ENCODE data around the gene TMPRSS5. TPM values are rescaled to one million over a fixed set of nuclear protein-coding genes. Genes with fewer than 3 reads are reported as not detected.
"Not testable (repeated sequence)": the region's sequence is repeated elsewhere in the genome, so short reads cannot be mapped to it uniquely, and the experiment has no call there.

Gene TMPRSS5
- total RNA-seq, 4 donors from 2014 or later, result 1.5 TPM; not detected in 3

DNA sequence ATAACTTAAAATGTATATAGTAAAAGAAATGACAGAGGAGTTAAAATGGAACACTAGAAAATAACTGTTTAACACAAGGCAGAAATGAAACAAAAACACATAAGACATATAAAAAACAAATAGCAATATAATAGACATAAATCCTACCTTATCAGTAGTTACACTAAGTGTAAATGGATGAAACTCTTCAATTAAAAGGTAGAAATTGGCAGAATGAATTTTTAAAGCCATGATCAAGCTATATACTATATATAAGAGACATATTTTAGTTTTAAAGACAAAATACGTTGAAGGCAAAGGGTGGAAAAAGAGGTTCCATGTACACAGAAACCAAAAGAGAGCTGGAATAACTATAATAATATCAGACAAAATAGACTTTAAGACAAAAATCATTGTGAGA lies 4.9 kb upstream of the TMPRSS5 start:
- Histone ChIP-seq H3K4me3 (no peak overlapping the region), H3K27me3 (no peaks in the 10 kb centered on the region), H3K36me3 (no peaks in the 10 kb centered on the region), H3K4me1 (no peaks in the 10 kb centered on the region), H3K9me3 (no peaks in the 10 kb centered on the region), H3K27ac (no peak overlapping the region)
- no peak for DNase-seq
- TF ChIP-seq, protein P1, sequence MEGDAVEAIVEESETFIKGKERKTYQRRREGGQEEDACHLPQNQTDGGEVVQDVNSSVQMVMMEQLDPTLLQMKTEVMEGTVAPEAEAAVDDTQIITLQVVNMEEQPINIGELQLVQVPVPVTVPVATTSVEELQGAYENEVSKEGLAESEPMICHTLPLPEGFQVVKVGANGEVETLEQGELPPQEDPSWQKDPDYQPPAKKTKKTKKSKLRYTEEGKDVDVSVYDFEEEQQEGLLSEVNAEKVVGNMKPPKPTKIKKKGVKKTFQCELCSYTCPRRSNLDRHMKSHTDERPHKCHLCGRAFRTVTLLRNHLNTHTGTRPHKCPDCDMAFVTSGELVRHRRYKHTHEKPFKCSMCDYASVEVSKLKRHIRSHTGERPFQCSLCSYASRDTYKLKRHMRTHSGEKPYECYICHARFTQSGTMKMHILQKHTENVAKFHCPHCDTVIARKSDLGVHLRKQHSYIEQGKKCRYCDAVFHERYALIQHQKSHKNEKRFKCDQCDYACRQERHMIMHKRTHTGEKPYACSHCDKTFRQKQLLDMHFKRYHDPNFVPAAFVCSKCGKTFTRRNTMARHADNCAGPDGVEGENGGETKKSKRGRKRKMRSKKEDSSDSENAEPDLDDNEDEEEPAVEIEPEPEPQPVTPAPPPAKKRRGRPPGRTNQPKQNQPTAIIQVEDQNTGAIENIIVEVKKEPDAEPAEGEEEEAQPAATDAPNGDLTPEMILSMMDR (IDR thresholded peaks at IDR 0.05), result no peak
- no peak for TF ChIP-seq POLR2A (IDR thresholded peaks at IDR 0.05)

DNA sequence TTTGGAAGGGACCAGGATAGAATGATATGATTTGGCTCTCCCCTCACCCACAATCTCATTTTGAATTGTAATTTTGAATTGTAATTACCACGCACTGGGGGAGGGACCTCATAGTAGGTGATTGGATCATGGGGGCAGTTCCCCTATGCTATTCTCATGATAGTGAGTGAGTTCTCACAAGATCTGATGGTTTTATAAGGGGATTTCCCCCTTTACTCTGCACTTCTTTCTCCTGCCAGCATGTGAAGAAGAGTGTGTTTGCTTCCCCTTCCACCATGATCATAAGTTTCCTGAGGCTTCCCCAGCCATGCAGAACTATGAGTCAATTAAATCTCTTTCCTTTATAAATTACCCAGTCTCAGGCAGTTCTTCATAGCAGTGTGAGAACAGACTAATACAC lies 2.6 kb downstream of the TMPRSS5 start:
- H3K4me3 ChIP-seq, H3K36me3 ChIP-seq, H3K27me3 ChIP-seq, H3K4me1 ChIP-seq, DNase-seq, H3K27ac ChIP-seq, H3K9me3 ChIP-seq: not testable (repeated sequence)

- no peaks in the 10 kb centered on the region for H3K9me3 ChIP-seq
- H3K36me3 ChIP-seq, result no peaks in the 10 kb centered on the region
- no peak overlapping the region for H3K4me3 ChIP-seq
- TF ChIP-seq, protein P1 (IDR thresholded peaks at IDR 0.05), result no peak
- TF ChIP-seq POLR2A (IDR thresholded peaks at IDR 0.05), result no peak
- no peaks in the 10 kb centered on the region for H3K27me3 ChIP-seq
- DNase-seq, result no peak
- H3K4me1 ChIP-seq, result no peaks in the 10 kb centered on the region
- H3K27ac ChIP-seq, result no peak overlapping the region
Measured at GRCh38 chr11:113701491-113701890, 4.6 kb downstream of the TMPRSS5 start.

GRCh38 chr11:113698515-113698914 lies 7.6 kb downstream of the TMPRSS5 start:
- Histone ChIP-seq H3K27me3 (no peaks in the 10 kb centered on the region), H3K9me3 (no peaks in the 10 kb centered on the region), H3K27ac (no peak overlapping the region), H3K4me1 (no peaks in the 10 kb centered on the region), H3K36me3 (no peaks in the 10 kb centered on the region), H3K4me3 (no peak overlapping the region)
- no peak for DNase-seq
- TF ChIP-seq POLR2A (IDR thresholded peaks at IDR 0.05), result no peak
- TF ChIP-seq, protein P1 (IDR thresholded peaks at IDR 0.05), result no peak

- no peak overlapping the region for H3K27ac ChIP-seq
- no peak for TF ChIP-seq POLR2A (IDR thresholded peaks at IDR 0.05)
- TF ChIP-seq, protein P1 (IDR thresholded peaks at IDR 0.05), result no peak
Measured at GRCh38 chr11:113697756-113698407, 8.2 kb downstream of the TMPRSS5 start.

GRCh38 chr11:113697111-113697510 lies 9.0 kb downstream of the TMPRSS5 start:
- DNase-seq, result no peak
- Histone ChIP-seq H3K9me3 (no peaks in the 10 kb centered on the region), H3K4me1 (no peaks in the 10 kb centered on the region), H3K36me3 (no peaks in the 10 kb centered on the region), H3K27ac (no peak overlapping the region), H3K4me3 (no peak overlapping the region), H3K27me3 (no peaks in the 10 kb centered on the region)
- no peak for TF ChIP-seq POLR2A (IDR thresholded peaks at IDR 0.05)
- TF ChIP-seq, protein P1 (IDR thresholded peaks at IDR 0.05), result no peak

More at GRCh38 chr11:113697756-113698407, 8.2 kb downstream of the TMPRSS5 start:
- no peak for DNase-seq
- Histone ChIP-seq H3K4me1 (no peaks in the 10 kb centered on the region), H3K27me3 (no peaks in the 10 kb centered on the region), H3K36me3 (no peaks in the 10 kb centered on the region), H3K4me3 (no peak overlapping the region), H3K9me3 (no peaks in the 10 kb centered on the region)
